ENCODE results near the gene FAM20A.
"Not testable (repeated sequence)": the region's sequence is repeated elsewhere in the genome, so short reads cannot be mapped to it uniquely, and the experiment has no call there.

FAM20A gene

DNA sequence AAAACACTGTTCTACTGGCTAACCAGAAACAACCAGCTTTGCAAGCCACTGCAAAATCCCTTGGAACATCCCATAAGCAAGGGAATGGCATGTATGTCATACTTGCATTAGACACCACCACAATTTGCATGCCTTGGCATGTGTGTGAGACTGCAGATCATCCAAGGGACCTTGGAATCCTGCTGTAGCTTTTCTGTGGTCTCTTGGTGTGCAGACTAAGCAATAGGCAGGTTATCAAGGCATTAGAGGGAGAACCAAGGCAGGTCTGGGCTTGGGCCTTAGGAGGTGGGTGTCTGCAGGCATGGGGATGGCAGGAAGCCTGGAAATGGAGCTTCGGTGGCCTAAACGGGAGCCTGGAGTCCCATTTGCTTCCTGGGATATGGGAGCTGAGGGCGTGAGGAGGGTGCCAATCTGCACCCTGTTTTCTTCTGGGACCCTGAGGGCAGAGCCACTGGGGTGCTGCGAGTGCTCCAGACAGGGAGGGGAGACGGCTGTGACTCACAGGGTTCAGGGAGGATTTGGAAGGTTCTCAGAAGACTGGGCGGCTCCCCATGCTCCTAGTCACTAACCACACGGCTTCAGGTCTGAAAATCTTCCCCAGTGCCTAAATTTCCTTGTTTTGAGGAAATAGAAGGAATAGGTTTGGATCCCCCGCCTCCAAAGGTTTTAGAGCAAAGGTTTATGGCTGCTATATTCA is 36.6 kb downstream of the FAM20A start:
- DNase-seq, result no peak

DNA sequence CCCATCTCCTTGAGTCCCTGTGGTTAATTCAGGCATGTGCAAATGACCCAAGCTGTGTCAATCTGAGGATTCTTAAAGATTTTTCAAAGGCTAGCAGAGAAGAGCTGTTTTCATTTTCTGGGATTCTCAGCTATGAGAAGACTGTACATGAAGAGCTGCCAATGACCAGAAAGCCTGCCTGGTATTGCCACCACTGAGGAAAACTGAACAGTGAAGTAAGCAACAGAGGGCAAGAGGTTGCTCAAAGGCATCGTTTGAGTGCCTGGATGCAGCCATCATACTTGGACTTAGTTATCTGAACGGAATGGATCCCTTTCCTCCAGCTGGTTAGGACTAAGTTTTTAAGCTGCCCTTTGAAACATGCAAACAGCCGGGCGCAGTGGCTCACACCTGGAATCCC is 38.4 kb downstream of the FAM20A start:
- no peak for DNase-seq

DNA sequence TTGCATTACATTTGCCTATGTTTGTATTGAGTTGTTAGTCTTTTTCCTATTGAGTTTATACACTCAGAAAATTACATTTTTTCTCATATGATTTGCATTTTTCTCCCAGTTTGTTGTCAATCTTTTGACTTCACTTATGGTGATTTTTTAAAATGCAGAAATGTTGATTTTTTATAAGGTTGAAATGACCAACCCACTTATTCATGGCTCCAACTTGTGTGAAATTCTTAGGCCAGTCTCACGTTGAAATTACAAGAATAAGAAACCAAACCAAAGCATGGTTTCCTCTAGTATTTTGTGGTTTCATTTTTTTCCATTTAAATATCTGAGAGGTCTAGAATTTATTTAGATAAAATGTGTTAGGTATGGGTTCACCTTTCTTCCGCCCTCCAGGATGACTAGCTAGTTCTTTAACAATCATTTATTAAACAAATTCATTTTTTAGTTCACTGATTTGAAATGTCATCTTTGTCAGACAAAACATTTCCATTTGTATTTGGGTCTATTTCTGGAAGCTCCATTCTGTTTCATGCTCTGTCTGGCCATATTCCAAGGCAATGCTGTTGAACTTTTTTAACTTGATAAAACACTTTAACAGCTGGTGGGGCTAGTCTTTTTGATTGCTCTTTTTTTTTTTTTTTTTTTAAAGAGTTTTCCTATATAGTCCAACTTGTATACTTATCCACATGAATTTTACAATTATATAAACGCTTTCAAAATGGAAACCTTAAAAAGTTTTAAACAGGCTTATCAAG is 40.0 kb downstream of the FAM20A start:
- no peak for DNase-seq

DNA sequence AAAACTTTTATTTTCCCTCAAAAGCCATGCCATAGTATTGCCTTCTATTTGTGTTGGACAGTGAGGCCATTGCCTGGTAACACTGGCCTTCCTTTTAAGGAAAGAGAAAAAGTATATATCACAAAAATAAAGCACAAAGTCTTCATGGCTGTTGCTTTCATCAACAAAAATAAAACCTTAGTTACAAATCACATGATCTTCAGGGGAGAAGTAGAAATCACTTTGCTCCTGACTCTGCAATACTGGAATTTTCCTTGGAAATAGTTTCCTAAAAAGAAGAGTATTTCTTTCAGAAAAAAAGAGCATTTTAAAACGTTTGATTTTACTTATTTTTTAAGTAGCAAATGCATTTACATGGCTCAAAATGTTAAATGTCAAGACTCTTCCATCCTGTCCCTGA is 41.9 kb downstream of the FAM20A start:
- no peak for DNase-seq

DNA sequence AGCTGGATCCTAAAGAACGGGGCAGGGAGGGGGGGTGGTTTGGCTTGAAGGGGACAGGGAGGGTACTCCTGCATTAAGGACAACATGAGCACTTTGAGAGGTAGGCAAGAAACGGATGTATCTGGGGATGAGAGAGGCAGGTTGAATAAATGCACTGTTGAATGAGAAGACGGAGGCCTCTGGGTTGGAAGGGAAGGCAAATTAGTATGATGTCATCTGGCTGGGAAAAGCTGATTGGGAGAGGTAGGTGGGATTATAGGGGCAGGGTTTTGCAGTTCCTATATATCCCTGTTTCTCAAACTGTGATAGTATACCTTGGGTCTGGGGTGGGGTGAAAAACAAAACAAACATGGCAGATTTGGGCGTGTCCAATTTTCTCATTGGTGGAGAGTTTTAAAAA is 44.6 kb downstream of the FAM20A start:
- DNase-seq, result no peak

DNA sequence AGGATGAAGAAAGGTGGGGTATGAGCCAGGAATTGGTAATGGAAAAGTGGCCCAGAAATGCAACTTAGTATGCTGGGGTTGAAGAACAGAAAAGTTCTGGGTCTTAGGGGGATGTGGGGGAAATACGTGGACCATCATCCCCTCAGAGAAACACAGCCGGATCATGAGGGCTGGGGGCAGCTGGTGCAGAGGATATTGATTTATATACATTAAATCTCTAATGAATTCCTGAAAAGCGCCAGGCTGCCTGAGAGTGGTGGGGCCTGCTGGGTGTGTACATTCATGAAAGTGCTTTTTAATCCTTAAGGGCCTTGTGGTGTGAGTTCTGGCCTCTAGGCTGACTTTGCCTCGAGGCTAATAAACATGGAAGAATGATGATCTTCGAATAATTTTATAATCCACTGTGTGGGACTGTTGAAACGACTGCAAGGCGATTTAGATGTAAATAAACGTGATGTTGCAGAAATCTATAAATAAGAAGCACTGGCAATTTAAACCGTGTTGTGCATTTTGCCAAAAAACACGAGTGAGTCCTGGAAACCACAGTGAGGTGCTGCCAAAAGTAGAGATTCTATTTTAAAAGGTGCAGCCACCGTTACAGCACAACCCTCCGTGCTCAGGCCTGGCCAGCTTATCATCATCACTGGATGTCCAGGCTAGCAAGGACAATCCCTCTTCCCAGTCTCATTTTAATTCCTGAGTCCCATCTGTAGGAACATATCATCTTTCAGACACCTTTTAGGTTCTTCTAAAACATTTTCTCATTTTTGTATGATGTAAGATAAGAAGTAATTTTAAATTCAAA is 56.9 kb downstream of the FAM20A start:
- DNase-seq, result no peak

DNA sequence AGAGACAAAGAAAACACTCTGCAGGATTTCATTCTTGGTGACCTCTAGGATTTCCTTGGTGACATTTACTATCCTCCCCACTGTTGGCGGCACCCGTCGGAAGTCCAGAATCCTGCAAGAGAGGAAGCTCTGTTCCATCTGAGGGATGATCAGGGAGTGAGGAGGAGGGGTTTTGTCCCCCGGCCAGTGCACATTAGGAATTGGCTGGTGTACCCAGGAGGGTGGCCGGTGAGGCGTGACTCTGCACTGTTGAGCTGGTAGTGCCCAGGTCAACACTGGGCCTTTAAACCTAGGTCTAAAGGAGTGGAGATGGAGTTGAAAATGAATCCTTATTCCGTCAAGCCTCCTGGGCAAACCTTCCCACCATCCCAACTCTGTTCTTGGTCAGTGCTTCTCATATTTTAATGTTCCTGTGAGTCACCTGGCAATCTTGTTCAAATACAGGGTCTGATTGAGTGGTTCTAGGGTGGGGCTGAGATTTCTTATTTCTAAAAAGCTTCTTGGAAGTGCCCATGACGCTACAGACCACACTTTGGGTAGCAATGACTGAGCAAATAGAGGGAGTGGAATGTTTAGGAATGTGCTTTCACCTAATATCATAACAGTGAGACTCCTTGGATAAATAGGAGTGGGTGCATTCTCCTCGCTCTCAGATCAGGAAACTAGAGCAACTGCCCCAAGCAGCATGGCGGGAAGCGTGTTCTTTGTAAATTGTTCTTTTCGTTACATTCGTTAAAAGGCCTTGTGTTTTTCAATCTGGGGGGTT is 58.3 kb downstream of the FAM20A start:
- DNase-seq, result no peak

DNA sequence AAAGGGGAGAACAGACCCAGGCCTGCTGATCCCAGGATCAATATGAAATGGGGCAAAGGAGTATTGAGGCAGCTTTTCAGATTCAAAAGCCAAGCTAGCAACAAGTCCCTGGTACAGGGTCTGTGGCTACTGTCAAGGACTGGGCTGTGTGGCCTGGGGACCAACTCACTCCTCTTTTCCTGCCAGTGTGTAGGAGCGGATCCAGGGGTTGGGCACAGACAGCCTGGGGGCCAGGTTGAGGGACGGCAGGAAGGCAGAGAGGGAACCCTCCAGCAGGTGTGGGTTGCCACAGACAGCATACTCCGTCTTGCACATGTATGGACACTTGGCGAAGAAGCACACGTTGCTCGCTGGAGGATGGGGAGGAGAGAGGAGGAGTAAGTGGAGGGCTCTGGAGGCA is 59.4 kb downstream of the FAM20A start:
- DNase-seq, result no peak

DNA sequence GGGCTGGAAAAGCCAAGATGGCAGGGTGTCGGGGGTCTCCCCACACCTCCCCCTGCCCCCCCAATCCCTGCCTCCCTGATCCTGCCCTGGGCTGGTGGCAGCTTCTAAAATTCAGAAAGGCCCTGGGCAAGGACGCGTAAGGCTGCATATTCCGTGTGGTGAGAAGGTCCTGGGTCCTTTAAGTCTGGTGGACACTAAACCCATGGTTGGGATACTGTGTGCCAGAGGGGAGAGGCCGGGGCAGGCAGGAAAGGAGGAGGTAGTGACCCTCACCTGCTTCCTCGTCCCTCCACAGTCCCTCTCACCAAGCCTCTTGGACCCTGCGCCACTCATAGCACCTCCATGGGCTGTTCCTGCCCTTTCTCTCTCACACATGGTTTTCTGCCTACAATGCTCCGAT is 60.2 kb downstream of the FAM20A start:
- no peak for DNase-seq

DNA sequence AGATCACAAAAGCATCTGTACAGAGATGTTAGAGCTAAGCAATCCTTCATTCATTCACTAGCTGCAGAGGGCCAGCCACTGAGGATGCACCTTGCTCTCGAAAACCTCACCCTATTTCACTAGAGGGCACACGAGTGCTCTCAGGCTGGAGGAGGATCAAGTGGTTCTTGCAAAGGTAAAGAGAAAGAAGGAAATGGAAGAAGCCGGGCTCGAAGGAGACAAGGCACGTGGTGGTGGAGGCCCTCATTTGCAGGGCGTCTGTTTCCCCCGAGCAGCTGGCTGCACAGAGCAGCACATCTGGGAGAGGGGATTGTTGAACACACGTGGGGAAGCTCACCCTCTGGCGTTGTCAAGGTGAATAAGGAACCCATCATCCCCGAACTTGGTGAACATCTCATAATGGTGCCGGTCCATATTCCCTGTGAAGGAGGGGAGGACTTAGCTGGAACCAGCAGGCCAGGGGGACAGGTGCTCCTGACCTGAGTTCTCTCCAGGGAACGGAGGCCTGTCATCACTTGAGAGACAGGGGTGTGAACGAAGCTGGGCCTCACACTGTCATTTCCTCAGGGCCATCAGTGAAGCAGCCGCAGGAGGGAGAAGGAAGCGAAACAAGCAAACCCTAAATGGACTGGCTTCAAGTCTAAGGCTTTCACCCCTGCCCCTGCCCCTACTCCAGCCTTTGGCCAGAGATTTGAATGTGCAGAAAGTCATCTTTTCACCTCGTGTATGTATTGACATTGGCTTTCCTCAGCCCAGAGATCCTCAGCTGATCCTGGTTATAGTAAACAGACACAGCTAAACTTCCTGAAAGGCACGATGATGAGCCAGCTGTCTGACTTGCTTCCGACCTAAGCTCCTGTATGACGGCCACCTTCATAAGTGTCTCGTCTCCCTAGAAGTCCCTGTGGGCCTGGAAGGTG is 61.4 kb downstream of the FAM20A start:
- no peak for DNase-seq

DNA sequence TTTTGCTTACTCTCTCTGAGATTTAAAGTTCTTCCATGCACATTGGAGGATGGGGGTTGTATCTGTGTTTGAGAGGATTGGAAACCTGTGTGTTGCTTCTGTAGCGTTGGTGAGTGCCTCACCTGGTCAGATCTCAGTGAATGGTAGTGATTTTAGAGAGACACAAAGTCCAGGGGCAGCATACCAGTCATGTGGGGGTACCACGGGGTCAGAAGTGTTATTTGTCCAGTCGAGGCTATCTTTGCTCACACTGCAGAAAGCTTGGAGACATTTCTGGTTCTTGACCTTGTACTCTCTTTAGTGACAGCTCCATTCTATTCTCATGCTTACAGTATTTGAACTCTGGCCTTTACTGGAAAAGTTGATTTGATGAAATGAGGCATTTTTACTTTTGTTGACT is 65.2 kb downstream of the FAM20A start:
- DNase-seq, result no peak

DNA sequence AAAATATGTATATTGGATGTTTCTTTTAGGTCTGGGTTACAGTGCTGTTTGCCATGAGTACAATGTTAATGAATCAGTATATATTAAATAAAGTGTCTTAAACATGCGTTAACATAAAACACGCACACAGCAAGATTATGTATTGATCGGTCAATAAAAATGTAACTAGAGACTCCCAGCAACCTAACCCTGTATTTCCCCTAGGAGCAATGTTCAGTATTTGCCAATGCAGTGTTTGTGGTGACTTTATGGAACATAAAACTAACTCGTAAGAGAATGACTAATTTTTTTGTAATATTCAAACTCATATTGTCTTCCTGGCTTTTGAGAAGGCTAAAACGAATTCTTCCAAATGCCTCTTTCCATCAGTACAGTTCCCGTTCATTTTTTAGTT is 66.5 kb downstream of the FAM20A start:
- DNase-seq, result no peak

DNA sequence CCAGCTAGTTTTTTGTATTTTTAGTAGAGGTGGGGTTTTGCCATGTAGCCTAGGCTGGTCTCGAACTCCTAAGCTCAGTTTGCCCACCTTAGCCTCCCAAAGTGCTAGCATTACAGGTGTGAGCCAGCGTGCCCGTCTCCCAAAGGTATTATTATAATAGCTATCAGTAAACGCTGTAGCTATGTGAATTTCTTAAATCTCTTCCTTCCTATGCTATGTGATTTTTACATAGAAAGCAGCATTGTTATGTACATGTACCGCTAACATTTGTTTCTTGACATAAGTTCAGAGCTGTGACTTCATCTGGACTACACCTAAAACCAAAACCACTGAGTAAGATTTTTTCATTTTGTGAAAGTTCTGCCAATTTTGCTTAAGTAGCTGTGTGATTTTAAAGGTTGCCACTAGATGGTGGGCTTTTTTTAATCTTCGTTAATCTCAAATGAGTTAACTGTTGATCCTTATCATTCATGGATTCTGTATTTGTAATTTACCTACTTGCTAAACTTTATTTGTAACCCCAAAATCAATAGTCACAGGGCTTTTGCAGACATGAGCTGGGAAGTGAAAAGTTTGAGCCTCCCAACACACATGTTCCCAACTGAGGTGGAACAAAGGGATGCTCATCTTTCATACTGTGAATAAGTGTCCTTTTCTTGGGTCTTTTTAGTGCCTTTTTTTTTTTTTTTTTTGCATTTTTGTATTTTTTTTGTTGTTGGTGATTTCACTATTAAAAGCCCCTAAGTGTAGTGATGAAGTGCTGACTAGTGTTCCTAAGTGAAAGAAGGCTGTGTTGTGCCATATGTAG is 67.1 kb downstream of the FAM20A start:
- no peak for DNase-seq

DNA sequence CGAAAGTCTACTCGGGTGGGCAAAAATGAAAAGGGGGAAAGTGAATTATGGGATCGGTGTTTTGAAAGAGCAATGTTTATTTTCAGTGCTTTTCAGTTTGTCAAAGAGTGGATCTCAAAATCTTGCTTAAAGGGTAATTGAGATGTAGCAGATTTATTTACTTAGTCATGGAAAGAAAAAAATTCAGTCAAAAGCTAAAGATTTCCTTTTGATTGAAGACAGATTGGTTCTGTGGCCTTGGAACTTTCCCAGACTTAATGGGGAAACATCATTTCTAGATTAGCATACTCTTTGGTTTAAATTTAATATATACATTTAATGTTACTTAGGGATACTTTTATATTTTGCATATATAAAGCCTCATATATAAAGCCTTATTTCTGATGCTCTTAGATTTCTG is 68.3 kb downstream of the FAM20A start:
- DNase-seq, result no peak

DNA sequence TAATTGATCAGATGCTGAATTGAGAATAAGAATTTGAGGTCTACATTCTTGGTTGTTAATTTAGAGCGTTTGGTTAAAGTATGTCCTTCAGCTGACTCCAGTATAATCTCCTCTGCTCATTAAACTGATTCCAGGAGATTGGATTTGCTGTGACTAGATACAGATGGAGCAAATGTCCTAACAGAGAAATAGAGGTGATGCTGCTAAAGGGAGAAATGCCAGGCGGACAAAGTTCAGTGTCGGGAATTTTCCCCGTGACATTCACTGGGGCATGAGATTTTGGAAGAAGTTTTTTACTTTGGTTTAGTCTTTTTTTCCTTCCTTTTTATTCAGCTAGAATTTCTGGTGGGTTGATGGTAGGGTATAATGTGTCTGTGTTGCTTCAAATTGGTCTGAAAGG is 69.9 kb downstream of the FAM20A start:
- DNase-seq, result no peak

DNA sequence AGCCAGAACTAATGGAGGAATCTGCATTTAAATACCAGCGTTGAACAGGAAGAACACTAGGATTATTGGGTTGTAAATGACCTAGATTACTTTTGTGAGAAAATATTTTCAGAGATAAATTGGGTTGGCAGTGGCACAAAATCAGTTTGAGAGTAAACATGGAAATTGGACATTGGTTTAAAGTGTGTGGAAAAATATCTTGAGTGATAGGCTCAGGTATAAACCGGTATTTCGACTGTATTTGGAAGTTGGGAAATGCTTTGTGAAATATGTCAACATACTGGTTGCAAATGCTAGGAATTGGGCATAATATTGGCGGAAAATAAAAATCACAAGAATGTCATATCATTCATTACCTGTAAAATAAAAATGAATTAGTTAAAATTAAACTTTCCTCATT is 73.9 kb downstream of the FAM20A start:
- DNase-seq, result no peak

DNA sequence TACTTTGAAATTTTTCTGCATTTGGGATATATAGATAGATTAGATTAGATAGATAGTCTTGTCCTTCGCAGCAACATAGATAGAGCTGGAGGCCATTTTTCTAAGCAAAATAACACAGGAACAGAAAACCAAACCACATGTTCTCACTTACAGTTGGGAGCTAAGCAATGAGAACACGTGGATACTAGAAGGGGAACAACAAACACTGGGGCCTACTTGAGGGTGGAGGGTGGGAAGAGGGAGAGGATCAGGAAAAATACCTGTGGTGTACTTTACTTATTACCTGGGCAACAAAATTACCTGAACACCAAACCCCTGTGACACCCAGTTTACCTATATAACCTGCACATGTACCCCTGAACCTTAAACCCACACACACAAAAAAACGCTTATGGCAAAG is 74.6 kb downstream of the FAM20A start:
- no peak for DNase-seq

DNA sequence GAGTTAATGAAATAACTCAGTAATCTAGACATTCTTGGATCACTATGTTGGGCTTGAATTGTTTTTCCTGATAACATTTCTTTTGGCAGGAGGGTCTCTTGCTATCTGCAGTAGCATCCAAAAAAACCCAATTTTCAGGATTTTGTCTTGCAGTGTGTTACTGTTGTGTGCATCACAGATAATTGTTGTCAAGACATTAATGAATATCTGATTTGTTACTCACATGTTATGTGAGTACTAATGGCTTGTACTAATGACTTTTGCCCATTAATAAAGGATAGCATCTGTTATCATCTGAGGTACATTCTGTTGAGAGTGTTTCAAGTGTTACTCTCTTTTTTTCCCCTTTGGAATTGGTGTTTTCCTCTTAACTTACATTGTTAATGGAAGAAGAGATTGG is 78.9 kb downstream of the FAM20A start:
- DNase-seq, result no peak

DNA sequence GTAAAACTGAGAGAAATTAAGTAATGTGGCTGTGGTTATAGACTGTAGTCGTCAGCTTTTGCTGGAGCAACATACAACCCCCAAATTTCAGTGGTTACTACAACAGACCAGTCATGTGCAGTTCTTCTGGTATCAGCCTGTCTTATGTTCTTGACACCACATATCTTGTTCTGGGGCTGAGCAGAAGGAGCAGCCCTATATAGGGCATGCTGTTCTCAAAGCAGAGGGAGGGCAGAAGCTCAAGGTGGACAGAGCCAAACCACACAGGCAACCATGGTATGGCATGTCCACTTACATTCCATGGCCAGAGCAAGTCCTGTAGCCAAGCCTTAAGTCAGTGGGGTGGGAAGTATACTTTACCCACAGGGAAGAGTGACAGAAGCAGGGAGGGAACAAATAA is 81.3 kb downstream of the FAM20A start:
- DNase-seq, result no peak

DNA sequence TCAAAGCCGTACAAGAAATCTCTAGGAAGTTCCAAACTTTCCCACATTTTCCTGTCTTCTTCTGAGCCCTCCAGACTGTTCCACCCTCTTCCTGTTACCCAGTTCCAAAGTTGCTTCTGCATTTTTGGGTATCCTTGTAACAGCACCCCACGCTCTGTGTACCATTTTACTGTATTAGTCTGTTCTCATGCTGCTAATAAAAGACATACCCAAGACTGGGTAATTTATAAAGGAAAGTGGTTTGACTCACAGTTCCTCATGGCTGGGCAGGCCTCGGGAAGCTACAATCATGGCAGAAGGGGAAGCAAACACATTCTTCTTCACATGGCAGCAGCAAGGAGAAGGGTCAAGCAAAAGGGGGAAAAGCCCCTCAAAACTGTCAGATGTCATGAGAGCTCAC is 82.1 kb downstream of the FAM20A start:
- not testable (repeated sequence) for DNase-seq

Measured in stimulated activated CD4-positive, alpha-beta T cell treated with anti-CD3 and anti-CD28 coated beads, Interleukin-12 subunit alpha, Interleukin-12 subunit beta, amount 100 ng/mL, for 4 hours (primary cell).